Measurements from ENCODE around the gene IPCEF1. TPM values are rescaled to one million over a fixed set of nuclear protein-coding genes. Genes with fewer than 3 reads are reported as not detected.

IPCEF1 gene
- total RNA-seq, 4 donors from 2014 or later, result 34.4 to 86.4 (median 73.6) TPM

GRCh38 chr6:154399097-154399496, 42.5 kb upstream of the IPCEF1 start:
- peaks cover 0 to 6% of the 10 kb centered on the region in 2 donors for H3K4me1 ChIP-seq
- H3K36me3 ChIP-seq, result no peaks in the 10 kb centered on the region
- no peak overlapping the region for H3K4me3 ChIP-seq (replicated peaks in 1 of 3)
- no peaks in the 10 kb centered on the region for H3K27me3 ChIP-seq
- WGBS, 2 donors, result 78 to 92% methylated on average over 5 of the region's 5 CpGs
- no peak for TF ChIP-seq POLR2A (IDR thresholded peaks at IDR 0.05)
- TF ChIP-seq, protein P1, sequence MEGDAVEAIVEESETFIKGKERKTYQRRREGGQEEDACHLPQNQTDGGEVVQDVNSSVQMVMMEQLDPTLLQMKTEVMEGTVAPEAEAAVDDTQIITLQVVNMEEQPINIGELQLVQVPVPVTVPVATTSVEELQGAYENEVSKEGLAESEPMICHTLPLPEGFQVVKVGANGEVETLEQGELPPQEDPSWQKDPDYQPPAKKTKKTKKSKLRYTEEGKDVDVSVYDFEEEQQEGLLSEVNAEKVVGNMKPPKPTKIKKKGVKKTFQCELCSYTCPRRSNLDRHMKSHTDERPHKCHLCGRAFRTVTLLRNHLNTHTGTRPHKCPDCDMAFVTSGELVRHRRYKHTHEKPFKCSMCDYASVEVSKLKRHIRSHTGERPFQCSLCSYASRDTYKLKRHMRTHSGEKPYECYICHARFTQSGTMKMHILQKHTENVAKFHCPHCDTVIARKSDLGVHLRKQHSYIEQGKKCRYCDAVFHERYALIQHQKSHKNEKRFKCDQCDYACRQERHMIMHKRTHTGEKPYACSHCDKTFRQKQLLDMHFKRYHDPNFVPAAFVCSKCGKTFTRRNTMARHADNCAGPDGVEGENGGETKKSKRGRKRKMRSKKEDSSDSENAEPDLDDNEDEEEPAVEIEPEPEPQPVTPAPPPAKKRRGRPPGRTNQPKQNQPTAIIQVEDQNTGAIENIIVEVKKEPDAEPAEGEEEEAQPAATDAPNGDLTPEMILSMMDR (IDR thresholded peaks at IDR 0.05), result no peak
- intact Hi-C loops (cut with DNase I), result no loop called here
- no peak for DNase-seq
- H3K27ac ChIP-seq, result no peak overlapping the region
- H3K9me3 ChIP-seq, result no peaks in the 10 kb centered on the region

GRCh38 chr6:154397491-154398195, 41.0 kb upstream of the IPCEF1 start:
- DNase-seq, result no peak
- Histone ChIP-seq H3K27me3 (no peaks in the 10 kb centered on the region), H3K36me3 (no peaks in the 10 kb centered on the region), H3K9me3 (no peaks in the 10 kb centered on the region), H3K4me3 (replicated peaks in 1 of 3) (no peak overlapping the region), H3K4me1 (no peaks in the 10 kb centered on the region), H3K27ac (no peak overlapping the region)
- intact Hi-C loops (cut with DNase I), result no loop called here
- TF ChIP-seq, protein P1 (IDR thresholded peaks at IDR 0.05), result no peak
- WGBS, 2 donors, result 92 to 98% methylated on average over 9 of the region's 9 CpGs

DNA sequence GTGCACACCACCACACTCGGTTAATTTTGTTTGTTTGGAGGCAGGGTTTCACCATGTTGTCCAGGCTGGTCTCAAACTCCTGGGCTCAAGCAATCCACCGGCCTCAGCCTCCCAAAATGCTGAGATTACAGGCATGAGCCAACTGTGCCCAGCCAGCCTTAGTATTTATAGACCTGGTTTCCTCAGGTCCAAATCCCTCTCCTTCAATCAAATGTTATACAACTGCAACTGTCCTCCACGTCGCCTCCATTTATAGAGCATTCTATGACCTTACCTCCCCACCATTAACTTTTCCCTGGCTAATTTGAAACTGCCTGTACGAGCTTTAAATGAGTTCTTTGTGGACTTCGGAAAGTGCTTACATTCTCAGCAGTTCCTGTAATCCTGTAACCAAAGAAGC, 39.3 kb upstream of the IPCEF1 start:
- no peaks in the 10 kb centered on the region for H3K36me3 ChIP-seq
- DNase-seq, result no peak
- WGBS, 2 donors, result 95 to 98% methylated on average over 6 of the region's 6 CpGs
- H3K9me3 ChIP-seq, result no peaks in the 10 kb centered on the region
- intact Hi-C loops (cut with DNase I), result no loop called here
- TF ChIP-seq POLR2A (IDR thresholded peaks at IDR 0.05), result no peak
- TF ChIP-seq, protein P1 (IDR thresholded peaks at IDR 0.05), result no peak
- no peaks in the 10 kb centered on the region for H3K27me3 ChIP-seq
- no peaks in the 10 kb centered on the region for H3K4me1 ChIP-seq
- H3K27ac ChIP-seq, result no peak overlapping the region
- H3K4me3 ChIP-seq (replicated peaks in 1 of 3), result no peak overlapping the region

DNA sequence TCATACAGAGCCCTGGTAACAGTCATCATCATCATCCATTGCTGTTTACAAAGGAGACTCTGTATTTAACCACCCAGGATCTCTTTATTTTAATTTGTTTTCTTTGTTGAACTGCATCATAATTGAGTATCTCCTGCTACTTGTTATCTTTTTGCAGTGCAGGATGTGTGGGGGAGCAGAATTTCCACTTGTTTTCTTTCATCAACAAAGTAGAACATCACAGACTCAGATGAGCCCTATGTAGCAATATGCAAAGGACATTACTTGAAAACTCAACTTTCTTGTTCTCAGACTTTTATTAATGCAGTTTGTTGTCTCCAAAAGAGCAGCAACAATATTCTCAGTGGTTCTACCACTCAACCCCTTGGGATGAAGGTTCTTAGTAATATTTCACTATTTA, 38.7 kb upstream of the IPCEF1 start:
- no peaks in the 10 kb centered on the region for H3K4me1 ChIP-seq
- H3K9me3 ChIP-seq, result no peaks in the 10 kb centered on the region
- DNase-seq, result no peak
- no peak overlapping the region for H3K4me3 ChIP-seq (replicated peaks in 1 of 3)
- H3K27ac ChIP-seq, result no peak overlapping the region
- H3K36me3 ChIP-seq, result no peaks in the 10 kb centered on the region
- H3K27me3 ChIP-seq, result no peaks in the 10 kb centered on the region
- no peak for TF ChIP-seq POLR2A (IDR thresholded peaks at IDR 0.05)
- TF ChIP-seq, protein P1 (IDR thresholded peaks at IDR 0.05), result no peak
- intact Hi-C loops (cut with DNase I), result no loop called here

DNA sequence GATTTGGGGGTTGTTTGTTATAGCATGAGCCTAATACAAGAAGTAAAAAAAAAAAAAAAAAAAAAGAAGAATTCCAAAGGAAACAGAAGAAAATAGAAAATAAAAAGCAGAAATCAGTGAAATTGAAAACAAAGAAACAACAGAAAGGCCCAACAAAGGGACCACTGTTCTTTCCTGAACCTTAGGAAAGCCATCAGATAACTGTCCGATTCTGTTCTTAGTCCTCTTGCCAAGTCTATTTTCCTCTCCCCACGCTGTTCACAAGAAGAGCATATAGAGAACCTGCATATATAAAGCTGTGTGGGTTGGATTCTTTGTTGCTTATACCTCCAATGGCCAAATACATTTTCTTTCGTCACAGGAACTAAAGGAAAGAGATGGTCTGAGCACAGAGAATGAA, 38.0 kb upstream of the IPCEF1 start:
- no peak overlapping the region for H3K4me3 ChIP-seq (replicated peaks in 1 of 3)
- no peaks in the 10 kb centered on the region for H3K9me3 ChIP-seq
- whole genome bisulfite sequencing, 2 donors, result 89% methylated on average over 3 of the region's 3 CpGs
- no peak overlapping the region for H3K27ac ChIP-seq
- H3K27me3 ChIP-seq, result no peaks in the 10 kb centered on the region
- DNase-seq, result no peak
- intact Hi-C loops (cut with DNase I), result no loop called here
- H3K36me3 ChIP-seq, result no peaks in the 10 kb centered on the region
- no peaks in the 10 kb centered on the region for H3K4me1 ChIP-seq
- TF ChIP-seq, protein P1 (IDR thresholded peaks at IDR 0.05), result no peak
- TF ChIP-seq POLR2A (IDR thresholded peaks at IDR 0.05), result no peak

Measured in thyroid gland (tissue), 4 donors.